GM18520 (cell line): Measurements from ENCODE around the gene TMEM182.

Source experiments
- ATAC-seq: cut with Tn5 transposase; IDR thresholded peaks from one replicate; pipeline ENCODE4 v1.9.1; 2021; ENCODE audit not compliant: unreplicated experiment

Gene TMEM182

DNA sequence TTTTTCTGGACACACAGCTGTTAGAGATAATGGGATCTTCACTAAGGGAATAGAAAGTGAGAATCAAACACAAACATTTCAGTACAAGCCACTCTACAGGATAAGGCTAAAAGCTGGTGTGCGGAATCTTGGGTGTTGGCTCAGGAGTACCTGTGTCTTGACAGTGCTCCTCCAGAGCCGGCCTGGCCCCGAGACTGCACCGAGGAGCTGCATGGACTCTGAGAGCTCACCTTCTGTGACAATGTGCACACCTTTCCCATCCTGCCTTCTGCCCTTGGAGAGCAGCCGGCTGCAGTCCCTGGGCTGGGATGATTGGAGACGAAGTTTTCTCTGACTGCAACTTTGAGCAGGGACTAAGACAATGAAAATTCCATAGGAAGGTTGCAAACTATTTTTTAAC is 89.1 kb downstream of the TMEM182 start:
- ATAC-seq, result no peak

DNA sequence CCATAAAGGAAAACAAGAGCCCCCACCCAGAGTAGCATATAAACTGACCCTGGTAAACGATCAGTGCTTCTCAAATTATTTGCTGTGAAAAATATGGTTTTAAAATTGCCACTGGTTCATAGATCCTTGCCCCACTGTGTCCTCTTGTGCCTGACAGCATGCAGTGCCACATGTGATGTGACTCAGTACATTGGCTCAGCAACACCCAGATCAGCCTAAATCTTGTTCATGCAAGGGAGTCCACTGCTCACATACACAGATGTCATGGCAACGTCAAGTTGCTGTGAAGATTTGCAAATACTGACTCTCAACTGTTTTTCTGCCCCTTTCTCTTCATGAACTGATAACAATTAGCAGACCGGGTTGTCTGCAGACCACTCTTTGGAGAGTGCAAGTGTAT is 91.0 kb downstream of the TMEM182 start:
- ATAC-seq, result no peak
